SK-N-SH (cell line): ENCODE results near the gene GAMT. TPM values are rescaled to one million over a fixed set of nuclear protein-coding genes. Genes with fewer than 3 reads are reported as not detected.

Experiments used
- CTCF ChIA-PET: fragments of 300-600, 350-600 bp; formaldehyde crosslinking; extraction: SDS; loops from one replicate; lab custom pipeline; 2021; lab: Yijun Ruan, JAX
- POLR2A ChIA-PET: fragments of 350-600 bp; sonication (Branson Sonifier 250); formaldehyde crosslinking; extraction: SDS; loops from one replicate; lab custom pipeline; 2020; ENCODE audit warnings: antibody characterized with exemption, inconsistent platforms; lab: Yijun Ruan, JAX
- DNase-seq: peaks from one replicate; pipeline ENCODE4 v3.0.0; 2012
- H2AFZ ChIP-seq: fragments of 200-600 bp; sonication (generic); 2 replicates; pipeline ENCODE4 v1.8.1; 2016; ENCODE audit warnings: antibody characterized with exemption, mild to moderate bottlenecking, low read depth
- H3F3A ChIP-seq: fragments of 200-600 bp; sonication (generic); replicated peaks from 2 replicates; pipeline ENCODE3; 2016; ENCODE audit warnings: antibody characterized with exemption, mild to moderate bottlenecking; ENCODE audit not compliant: insufficient read depth
- H3K27ac ChIP-seq, 2 experiments: fragments of 200-500 bp in 1 of 2; fragments of 200-600 bp in 1 of 2; sonication (Bioruptor generic) in 1 of 2; sonication (generic), shearing (Covaris generic) in 1 of 2; 2 replicates each; pipeline versions ENCODE4 v1.5.1 to v1.6.1; 2014 to 2016; ENCODE audit warnings: low read depth in 2 of 2, inconsistent platforms in 1 of 2, low read length in 1 of 2, mild to moderate bottlenecking in 1 of 2, mixed read lengths in 1 of 2
- H3K27me3 ChIP-seq: fragments of 200-600 bp; sonication (generic), shearing (Covaris generic); 2 replicates; pipeline ENCODE4 v1.6.1; 2016; ENCODE audit warnings: mixed run types; ENCODE audit not compliant: insufficient read depth
- H3K36me3 ChIP-seq, 2 experiments: fragments of 200-500 bp in 1 of 2; fragments of 200-600 bp in 1 of 2; sonication (Bioruptor generic) in 1 of 2; sonication (generic) in 1 of 2; replicated peaks in 1 of 2; 2 replicates each; pipeline versions ENCODE3 to v1.5.1; 2014 to 2016; ENCODE audit warnings: low read length in 1 of 2, mild to moderate bottlenecking in 1 of 2; ENCODE audit not compliant: insufficient read depth in 2 of 2, control insufficient read depth in 1 of 2
- H3K4me1 ChIP-seq, 2 experiments: fragments of 200-500 bp in 1 of 2; fragments of 200-600 bp in 1 of 2; sonication (Bioruptor generic) in 1 of 2; sonication (generic), shearing (Covaris generic) in 1 of 2; 2 replicates each; pipeline versions ENCODE4 v1.5.1 to v1.6.1; 2014 to 2016; ENCODE audit warnings: low read depth in 1 of 2, low read length in 1 of 2, mixed run types in 1 of 2; ENCODE audit not compliant: insufficient read depth in 2 of 2, control insufficient read depth in 1 of 2
- H3K4me2 ChIP-seq: fragments of 200-600 bp; sonication (generic), shearing (Covaris generic); 2 replicates; pipeline ENCODE4 v1.6.1; 2017; ENCODE audit warnings: mixed run types
- H3K4me3 ChIP-seq, 2 experiments: fragments of 200-500 bp in 1 of 2; fragments of 200-600 bp in 1 of 2; sonication (Bioruptor generic) in 1 of 2; sonication (generic), shearing (Covaris generic) in 1 of 2; 2 replicates each; pipeline versions ENCODE4 v1.5.1 to v1.8.1; 2014 to 2016; ENCODE audit warnings: low read depth in 2 of 2, inconsistent platforms in 1 of 2, low read length in 1 of 2, mild to moderate bottlenecking in 1 of 2, mixed read lengths in 1 of 2, moderate library complexity in 1 of 2
- H3K79me2 ChIP-seq: fragments of 200-600 bp; sonication (generic); 2 replicates; pipeline ENCODE4 v1.8.1; 2017; ENCODE audit warnings: mild to moderate bottlenecking; ENCODE audit not compliant: insufficient read depth
- H3K9ac ChIP-seq: fragments of 200-600 bp; sonication (generic); 2 replicates; pipeline ENCODE4 v1.6.1; 2017; ENCODE audit warnings: mixed run types
- H3K9me2 ChIP-seq: fragments of 200-600 bp; sonication (generic); 2 replicates; pipeline ENCODE4 v1.6.1; 2017; ENCODE audit warnings: mixed run types
- H3K9me3 ChIP-seq: fragments of 200-600 bp; sonication (generic); 2 replicates; pipeline ENCODE4 v1.6.1; 2017; ENCODE audit warnings: mixed run types, mild to moderate bottlenecking, moderate library complexity
- H4K20me1 ChIP-seq: fragments of 200-600 bp; sonication (generic); 2 replicates; pipeline ENCODE4 v1.6.1; 2017; ENCODE audit warnings: mild to moderate bottlenecking, mixed run types; ENCODE audit not compliant: insufficient read depth
- CHD2 ChIP-seq: fragments of 150-350 bp; IDR thresholded peaks from 2 replicates; pipeline ENCODE4 v1.6.1; 2018; ENCODE audit warnings: low read length; ENCODE audit not compliant: partially characterized antibody
- EP300 ChIP-seq, 2 experiments: IDR thresholded peaks; 2 replicates each; pipeline versions ENCODE4 v1.4.0 to v1.6.1; 2012; ENCODE audit warnings: borderline replicate concordance in 1 of 2, low read depth in 1 of 2, low read length in 1 of 2
- EZH2phosphoT487 ChIP-seq: fragments of 200-600 bp; sonication (generic); IDR thresholded peaks from 2 replicates; pipeline ENCODE4 v1.6.1; 2017; ENCODE audit warnings: low read depth, mixed run types, mild to moderate bottlenecking, antibody characterized with exemption, moderate library complexity, borderline replicate concordance
- FOSL2 ChIP-seq: IDR thresholded peaks from 2 replicates; pipeline ENCODE4 v1.4.0; 2012; ENCODE audit warnings: low read depth, mild to moderate bottlenecking, moderate library complexity, borderline replicate concordance
- FOXM1 ChIP-seq: IDR thresholded peaks from 2 replicates; pipeline ENCODE4 v1.4.0; 2012; ENCODE audit warnings: low read depth, mild to moderate bottlenecking
- GABPA ChIP-seq: IDR thresholded peaks from 2 replicates; pipeline ENCODE4 v1.4.0; 2012; ENCODE audit warnings: low read depth, mild to moderate bottlenecking
- GATA2 ChIP-seq: sonication (generic); formaldehyde crosslinking; IDR thresholded peaks from 2 replicates; pipeline ENCODE4 v1.5.0; 2020; ENCODE audit warnings: mild to moderate bottlenecking, missing genetic modification reagents
- MEF2A ChIP-seq: IDR thresholded peaks from 2 replicates; pipeline ENCODE4 v1.4.0; 2012; ENCODE audit warnings: low read depth, borderline replicate concordance
- MXI1 ChIP-seq: IDR thresholded peaks from 2 replicates; pipeline ENCODE4 v1.6.1; 2012; ENCODE audit warnings: mild to moderate bottlenecking, low read depth, low read length, improper control_type of control experiment
- NFIC ChIP-seq: IDR thresholded peaks from 2 replicates; pipeline ENCODE4 v1.4.0; 2012; ENCODE audit warnings: borderline replicate concordance
- NRF1 ChIP-seq: IDR thresholded peaks from 2 replicates; pipeline ENCODE4 v1.6.1; 2012; ENCODE audit warnings: low read depth, mild to moderate bottlenecking, low read length
- RAD21 ChIP-seq: IDR thresholded peaks from 2 replicates; pipeline ENCODE4 v1.6.1; 2012; ENCODE audit warnings: mild to moderate bottlenecking, low read length
- RCOR1 ChIP-seq: fragments of 150-350 bp; IDR thresholded peaks from 2 replicates; pipeline ENCODE4 v1.6.1; 2017; ENCODE audit warnings: antibody characterized with exemption, low read length
- RXRA ChIP-seq: IDR thresholded peaks from 2 replicates; pipeline ENCODE4 v1.4.0; 2012; ENCODE audit warnings: low read depth, mild to moderate bottlenecking, borderline replicate concordance
- SIN3A ChIP-seq: IDR thresholded peaks from 2 replicates; pipeline ENCODE4 v1.6.1; 2012; ENCODE audit warnings: low read depth, mild to moderate bottlenecking, low read length, moderate library complexity, borderline replicate concordance
- SMC3 ChIP-seq: IDR thresholded peaks from 2 replicates; pipeline ENCODE4 v1.6.1; 2012; ENCODE audit warnings: low read depth, low read length, improper control_type of control experiment
- TEAD4 ChIP-seq: IDR thresholded peaks from 2 replicates; pipeline ENCODE4 v1.4.0; 2012; ENCODE audit warnings: mild to moderate bottlenecking, borderline replicate concordance; ENCODE audit not compliant: insufficient read depth
- WGBS: methylation state at CpG from one replicate; pipeline ENCODE4 v1.1.6; 2017; ENCODE audit warnings: low lambda C conversion rate; 5-methylcytosine and 5-hydroxymethylcytosine counted together
- polyA plus RNA-seq, 3 experiments: library from polyadenylated mRNA; depleted of rRNA; stranded (reverse); fragments of >200 nt; gene quantifications; 2 replicates each; pipeline ENCODE4 v1.2.3, GENCODE V29; 2012
- TF ChIP-seq, protein P1 (sequence below): IDR thresholded peaks from 2 replicates; pipeline ENCODE4 v1.4.0; 2012; ENCODE audit warnings: low read depth, borderline replicate concordance
- TF ChIP-seq, protein P2 (sequence below): IDR thresholded peaks from 2 replicates; pipeline ENCODE4 v1.6.1; 2012; ENCODE audit warnings: mild to moderate bottlenecking, low read depth, low read length, moderate library complexity
- TF ChIP-seq, protein P3 (sequence below): IDR thresholded peaks from 2 replicates; pipeline ENCODE4; 2012

The GAMT gene
- polyA plus RNA-seq, 1 of the 3 experiments (the other 2 are of a cell fraction): 85.3 TPM

DNA sequence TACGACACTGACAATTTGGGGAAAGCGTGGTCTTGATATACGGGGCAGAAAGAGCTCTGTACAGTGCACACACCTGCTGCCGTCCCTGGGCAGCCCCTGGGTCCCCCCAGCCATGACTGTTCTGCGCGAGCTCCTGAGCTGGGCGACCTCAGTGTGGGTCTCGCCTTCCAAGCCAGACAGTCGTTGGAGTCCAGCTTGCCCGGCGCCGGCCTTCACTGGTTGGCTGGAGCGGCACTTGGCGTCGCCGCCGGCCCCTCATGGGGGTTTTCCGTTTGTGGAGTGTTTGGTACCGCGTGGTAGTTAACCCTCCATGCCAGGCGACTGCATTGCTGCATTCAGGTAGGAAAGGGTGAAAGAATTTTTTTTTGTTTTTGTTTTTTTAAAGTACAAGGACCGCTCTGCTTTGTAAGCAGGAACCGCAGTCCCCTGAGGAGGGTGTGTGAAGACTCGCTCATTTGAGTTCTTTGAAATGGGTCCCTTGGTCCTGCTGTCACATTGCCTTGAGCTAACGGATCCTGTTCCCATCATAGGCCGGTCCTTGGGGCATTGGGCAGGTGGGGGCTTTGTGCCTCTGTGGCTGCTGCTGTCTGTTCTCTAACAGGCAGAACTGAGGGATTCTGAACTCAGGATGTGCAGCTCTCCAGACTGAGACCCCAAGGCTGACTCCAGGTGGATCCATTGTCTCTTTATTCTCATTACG lies 26.0 kb upstream of the GAMT start:
- peaks cover 7 to 81% of the 10 kb centered on the region in 2 experiments for H3K36me3 ChIP-seq
- ChIA-PET POLR2A (no interaction called here), CTCF (interaction anchor here (0.8 to 1.0 kb wide), 4 partner anchors 10 to 18 kb away, joined by 3 to 4 read pairs (median 3); no protein-coding TSS in a partner anchor)
- no peaks in the 10 kb centered on the region for H3K27me3 ChIP-seq
- no peaks in the 10 kb centered on the region for H3F3A ChIP-seq
- no peak overlapping the region for H3K4me3 ChIP-seq
- WGBS: 95% methylated on average over 20 of the region's 27 CpGs
- peaks cover 26% of the 10 kb centered on the region; the same call in 1 of the 2 replicates for H4K20me1 ChIP-seq
- DNase-seq: no peak
- peaks cover 21% of the 10 kb centered on the region for H3K79me2 ChIP-seq
- no peaks in the 10 kb centered on the region; a peak in 1 of 4 replicates for H3K4me1 ChIP-seq
- no peak overlapping the region for H3K27ac ChIP-seq
- H3K9me3 ChIP-seq: no peaks in the 10 kb centered on the region
- H3K4me2 ChIP-seq: no peak overlapping the region
- H2AFZ ChIP-seq: no peak overlapping the region
- TF ChIP-seq SMC3: no peak
- no peak for TF ChIP-seq NRF1
- no peak for TF ChIP-seq MXI1
- TF ChIP-seq CHD2: no peak
- TF ChIP-seq GABPA: no peak
- TF ChIP-seq, protein P1, sequence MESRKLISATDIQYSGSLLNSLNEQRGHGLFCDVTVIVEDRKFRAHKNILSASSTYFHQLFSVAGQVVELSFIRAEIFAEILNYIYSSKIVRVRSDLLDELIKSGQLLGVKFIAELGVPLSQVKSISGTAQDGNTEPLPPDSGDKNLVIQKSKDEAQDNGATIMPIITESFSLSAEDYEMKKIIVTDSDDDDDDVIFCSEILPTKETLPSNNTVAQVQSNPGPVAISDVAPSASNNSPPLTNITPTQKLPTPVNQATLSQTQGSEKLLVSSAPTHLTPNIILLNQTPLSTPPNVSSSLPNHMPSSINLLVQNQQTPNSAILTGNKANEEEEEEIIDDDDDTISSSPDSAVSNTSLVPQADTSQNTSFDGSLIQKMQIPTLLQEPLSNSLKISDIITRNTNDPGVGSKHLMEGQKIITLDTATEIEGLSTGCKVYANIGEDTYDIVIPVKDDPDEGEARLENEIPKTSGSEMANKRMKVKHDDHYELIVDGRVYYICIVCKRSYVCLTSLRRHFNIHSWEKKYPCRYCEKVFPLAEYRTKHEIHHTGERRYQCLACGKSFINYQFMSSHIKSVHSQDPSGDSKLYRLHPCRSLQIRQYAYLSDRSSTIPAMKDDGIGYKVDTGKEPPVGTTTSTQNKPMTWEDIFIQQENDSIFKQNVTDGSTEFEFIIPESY: no peak
- TF ChIP-seq RXRA: no peak
- TF ChIP-seq, protein P2, sequence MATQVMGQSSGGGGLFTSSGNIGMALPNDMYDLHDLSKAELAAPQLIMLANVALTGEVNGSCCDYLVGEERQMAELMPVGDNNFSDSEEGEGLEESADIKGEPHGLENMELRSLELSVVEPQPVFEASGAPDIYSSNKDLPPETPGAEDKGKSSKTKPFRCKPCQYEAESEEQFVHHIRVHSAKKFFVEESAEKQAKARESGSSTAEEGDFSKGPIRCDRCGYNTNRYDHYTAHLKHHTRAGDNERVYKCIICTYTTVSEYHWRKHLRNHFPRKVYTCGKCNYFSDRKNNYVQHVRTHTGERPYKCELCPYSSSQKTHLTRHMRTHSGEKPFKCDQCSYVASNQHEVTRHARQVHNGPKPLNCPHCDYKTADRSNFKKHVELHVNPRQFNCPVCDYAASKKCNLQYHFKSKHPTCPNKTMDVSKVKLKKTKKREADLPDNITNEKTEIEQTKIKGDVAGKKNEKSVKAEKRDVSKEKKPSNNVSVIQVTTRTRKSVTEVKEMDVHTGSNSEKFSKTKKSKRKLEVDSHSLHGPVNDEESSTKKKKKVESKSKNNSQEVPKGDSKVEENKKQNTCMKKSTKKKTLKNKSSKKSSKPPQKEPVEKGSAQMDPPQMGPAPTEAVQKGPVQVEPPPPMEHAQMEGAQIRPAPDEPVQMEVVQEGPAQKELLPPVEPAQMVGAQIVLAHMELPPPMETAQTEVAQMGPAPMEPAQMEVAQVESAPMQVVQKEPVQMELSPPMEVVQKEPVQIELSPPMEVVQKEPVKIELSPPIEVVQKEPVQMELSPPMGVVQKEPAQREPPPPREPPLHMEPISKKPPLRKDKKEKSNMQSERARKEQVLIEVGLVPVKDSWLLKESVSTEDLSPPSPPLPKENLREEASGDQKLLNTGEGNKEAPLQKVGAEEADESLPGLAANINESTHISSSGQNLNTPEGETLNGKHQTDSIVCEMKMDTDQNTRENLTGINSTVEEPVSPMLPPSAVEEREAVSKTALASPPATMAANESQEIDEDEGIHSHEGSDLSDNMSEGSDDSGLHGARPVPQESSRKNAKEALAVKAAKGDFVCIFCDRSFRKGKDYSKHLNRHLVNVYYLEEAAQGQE: no peak
- no peak for TF ChIP-seq EZH2phosphoT487
- no peak for TF ChIP-seq FOXM1
- no peak for TF ChIP-seq GATA2
- TF ChIP-seq RAD21: no peak
- no peak for TF ChIP-seq FOSL2
- TF ChIP-seq NFIC: no peak
- TF ChIP-seq SIN3A: no peak
- no peak for TF ChIP-seq EP300 (IDR thresholded peaks at IDR 0.05; ENCODE audit: borderline replicate concordance in 1 of 2, low read depth in 1 of 2, low read length in 1 of 2)
- no peak for TF ChIP-seq RCOR1
- no peak for TF ChIP-seq TEAD4
- TF ChIP-seq MEF2A: no peak
- TF ChIP-seq, protein P3, sequence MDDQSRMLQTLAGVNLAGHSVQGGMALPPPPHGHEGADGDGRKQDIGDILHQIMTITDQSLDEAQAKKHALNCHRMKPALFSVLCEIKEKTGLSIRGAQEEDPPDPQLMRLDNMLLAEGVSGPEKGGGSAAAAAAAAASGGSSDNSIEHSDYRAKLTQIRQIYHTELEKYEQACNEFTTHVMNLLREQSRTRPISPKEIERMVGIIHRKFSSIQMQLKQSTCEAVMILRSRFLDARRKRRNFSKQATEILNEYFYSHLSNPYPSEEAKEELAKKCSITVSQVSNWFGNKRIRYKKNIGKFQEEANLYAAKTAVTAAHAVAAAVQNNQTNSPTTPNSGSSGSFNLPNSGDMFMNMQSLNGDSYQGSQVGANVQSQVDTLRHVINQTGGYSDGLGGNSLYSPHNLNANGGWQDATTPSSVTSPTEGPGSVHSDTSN: no peak
- no peaks in the 10 kb centered on the region for H3K9me2 ChIP-seq
- no peak overlapping the region for H3K9ac ChIP-seq
